Measurements from ENCODE around the gene THSD7B. TPM values are rescaled to one million over a fixed set of nuclear protein-coding genes. Genes with fewer than 3 reads are reported as not detected.

The THSD7B gene
- total and polyA plus RNA-seq, 2 of the 8 experiments (the other 6 are each of a cell fraction or from before 2014, with no cell fraction given): 0.60 to 2.9 TPM

DNA sequence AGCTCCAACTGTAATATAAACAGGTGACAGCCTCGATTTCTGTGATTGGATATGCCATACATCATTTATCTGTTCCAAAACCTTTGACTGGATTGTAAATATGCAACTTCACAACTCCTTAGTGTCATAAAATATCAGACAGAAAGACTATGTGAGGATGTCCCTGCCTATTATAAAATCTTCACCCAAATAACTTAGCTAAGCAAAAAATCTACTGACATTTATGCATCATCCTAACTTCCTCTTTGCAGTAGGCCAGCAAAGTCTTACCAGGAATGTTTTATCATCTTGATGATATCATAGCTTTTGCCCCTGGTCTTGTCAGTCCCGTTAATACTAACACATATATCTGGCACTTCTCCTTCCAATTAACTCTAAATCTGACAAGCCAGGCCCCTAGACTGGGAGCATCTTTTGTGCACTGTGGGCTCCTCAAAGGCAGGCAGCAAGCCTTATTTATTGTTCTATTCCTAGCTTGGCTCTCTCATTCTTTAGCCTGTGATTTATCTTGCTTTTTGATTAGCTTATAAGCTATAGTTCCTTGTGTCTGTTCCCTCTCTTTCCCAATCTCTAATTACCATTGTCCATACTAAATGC is 842.5 kb downstream of the THSD7B start:
- no peak overlapping the region for H2BK5ac ChIP-seq (ENCODE audit: low read depth, low read length)
- H3K36me3 ChIP-seq (ENCODE audit: control insufficient read depth in 2 of 4, insufficient read depth in 4 of 4, low read length in 3 of 4): no peaks in the 10 kb centered on the region
- H3K23me2 ChIP-seq (ENCODE audit: low read depth, low read length): no peaks in the 10 kb centered on the region
- WGBS, 2 experiments (ENCODE audit: extremely low coverage in 1 of 2, insufficient coverage in 1 of 2, insufficient read length in 1 of 2, insufficient replicate concordance in 2 of 2, low coverage in 1 of 2, low lambda C conversion rate in 2 of 2, missing lambda C conversion rate in 1 of 2): 78% methylated on average over 2 of the region's 2 CpGs; no CpG with 5 or more reads in 1 of the 2 experiments
- no peak overlapping the region for H3K56ac ChIP-seq (replicated peaks; ENCODE audit: insufficient read length, low read depth, low read length)
- no peak overlapping the region for H3K23ac ChIP-seq (ENCODE audit: insufficient read length)
- H2BK20ac ChIP-seq (ENCODE audit: low read length): no peak overlapping the region
- CTCF ChIA-PET (ENCODE audit: partially characterized antibody): interaction anchor here (0.6 kb wide), 1 partner anchor 19 kb away, joined by 3 read pairs; no protein-coding TSS in a partner anchor
- no peak overlapping the region for H3K4me3 ChIP-seq (ENCODE audit: extremely low read depth in 1 of 4, insufficient read depth in 2 of 4, low read depth in 3 of 4, low read length in 4 of 4)
- H3K9me3 ChIP-seq (ENCODE audit: insufficient read depth in 2 of 2, low read depth in 1 of 2, low read length in 1 of 2): no peaks in the 10 kb centered on the region
- no peak for DNase-seq (ENCODE audit: low read depth in 1 of 2, low spot score in 2 of 2)
- H3K4me1 ChIP-seq (replicated peaks in 1 of 4; ENCODE audit: control insufficient read depth in 3 of 4, insufficient read depth in 4 of 4, low read length in 3 of 4): no peaks in the 10 kb centered on the region
- H2BK15ac ChIP-seq (ENCODE audit: low read length): no peak overlapping the region
- H3K18ac ChIP-seq (ENCODE audit: extremely low read depth, low read length): no peak overlapping the region
- H3K27me3 ChIP-seq (replicated peaks in 1 of 4; ENCODE audit: control insufficient read depth in 3 of 4, extremely low read depth in 1 of 4, insufficient read depth in 3 of 4, low read length in 3 of 4): no peaks in the 10 kb centered on the region
- no peak overlapping the region for H3K27ac ChIP-seq (ENCODE audit: low read depth, low read length)
- no peak overlapping the region for H4K5ac ChIP-seq (ENCODE audit: insufficient read length, low read depth, low read length)
- H3K79me1 ChIP-seq (ENCODE audit: low read depth, low read length): no peaks in the 10 kb centered on the region
- H4K91ac ChIP-seq (replicated peaks; ENCODE audit: insufficient read length, low read length): no peak overlapping the region
- no peak overlapping the region for H3K4ac ChIP-seq (replicated peaks; ENCODE audit: insufficient read length, low read depth, low read length)
- no peak overlapping the region for H3K14ac ChIP-seq (ENCODE audit: insufficient read length)
- no peak for FAIRE-seq
- no peak overlapping the region for H2AFZ ChIP-seq (ENCODE audit: low read length)
- H2BK120ac ChIP-seq (replicated peaks; ENCODE audit: low read depth, low read length): no peak overlapping the region
- H4K20me1 ChIP-seq (replicated peaks in 1 of 2; ENCODE audit: control insufficient read depth in 1 of 2, insufficient read depth in 2 of 2, low read length in 2 of 2): no peaks in the 10 kb centered on the region
- H3K4me2 ChIP-seq (ENCODE audit: insufficient read depth in 1 of 2, low read depth in 2 of 2, low read length in 2 of 2): no peak overlapping the region
- POLR2A ChIA-PET (ENCODE audit: partially characterized antibody): no interaction called here
- no peak overlapping the region for H3K9ac ChIP-seq (replicated peaks in 1 of 4; ENCODE audit: extremely low read depth in 1 of 4, low read depth in 3 of 4, low read length in 3 of 4)
- no peak overlapping the region for H2BK12ac ChIP-seq (ENCODE audit: low read depth, low read length)
- no peak overlapping the region for H4K8ac ChIP-seq (ENCODE audit: extremely low read depth, insufficient read depth, low read length)
- H3K79me2 ChIP-seq (ENCODE audit: control insufficient read depth in 1 of 2, insufficient read depth in 2 of 2, low read length in 2 of 2): no peaks in the 10 kb centered on the region
- H2AK5ac ChIP-seq (ENCODE audit: low read depth, low read length): no peak overlapping the region
- TF ChIP-seq EP300 (IDR thresholded peaks at IDR 0.05; ENCODE audit: borderline replicate concordance in 1 of 2, low read depth in 2 of 2, low read length in 2 of 2) (no peak), RNF2 (IDR thresholded peaks at IDR 0.05; ENCODE audit: borderline replicate concordance, low read depth, low read length, missing control alignments, poor library complexity, severe bottlenecking) (no peak), RAD21 (IDR thresholded peaks at IDR 0.05 in 1 of 2, conservative IDR thresholded peaks at IDR 0.05 in 1 of 2; ENCODE audit: low read depth in 2 of 2, low read length in 2 of 2) (no peak), CHD1 (IDR thresholded peaks at IDR 0.05; ENCODE audit: low read depth, low read length) (no peak), HDAC2 (IDR thresholded peaks at IDR 0.05; ENCODE audit: borderline replicate concordance in 1 of 2, low read depth in 2 of 2, low read length in 2 of 2) (no peak), BRCA1 (IDR thresholded peaks at IDR 0.05; ENCODE audit: low read depth, low read length) (no peak), SP4 (IDR thresholded peaks at IDR 0.05; ENCODE audit: low read length) (no peak), RXRA (IDR thresholded peaks at IDR 0.05; ENCODE audit: insufficient read depth, low read depth, low read length) (no peak), KDM1A (IDR thresholded peaks at IDR 0.05; ENCODE audit: borderline replicate concordance, low read length) (no peak), CEBPB (IDR thresholded peaks at IDR 0.05; ENCODE audit: low read depth, low read length) (no peak)
